ENCODE measurements around the gene GLG1. TPM values are rescaled to one million over a fixed set of nuclear protein-coding genes. Genes with fewer than 3 reads are reported as not detected.

Gene GLG1
- total and polyA plus RNA-seq, 2 donors = 74.8 to 164 TPM

Small RNA genes lying within 50 kb of the gene (small RNA-seq; reads per million reads assigned to genes)
- gene RF00019 (not detected), gene RNU6-237P (not detected)

Other genes with a start within 250 kb of the GLG1 start
- gene NPIPB15, start 230.8 kb downstream of the GLG1 start, total RNA-seq = 4.9 TPM
- 6.4 TPM for gene NPIPB15, start 230.8 kb downstream of the GLG1 start, polyA plus RNA-seq
- gene CLEC18B, start 185.6 kb downstream of the GLG1 start, total RNA-seq = not detected
- 0.29 TPM for gene CLEC18B, start 185.6 kb downstream of the GLG1 start, polyA plus RNA-seq
- 20.9 TPM for gene RFWD3, start 59.8 kb upstream of the GLG1 start, total RNA-seq
- 6.9 TPM for gene RFWD3, start 59.8 kb upstream of the GLG1 start, polyA plus RNA-seq
- 5.2 TPM for gene MLKL, start 93.7 kb upstream of the GLG1 start, total RNA-seq
- 10.7 TPM for gene MLKL, start 93.7 kb upstream of the GLG1 start, polyA plus RNA-seq
- 0.26 TPM for gene FA2H, start 167.7 kb upstream of the GLG1 start, total RNA-seq
- gene FA2H, start 167.7 kb upstream of the GLG1 start, polyA plus RNA-seq = 2.7 TPM

Measured in urinary bladder (tissue), 2 donors.